Measurements from ENCODE around the gene ST6GALNAC5. TPM values are rescaled to one million over a fixed set of nuclear protein-coding genes. Genes with fewer than 3 reads are reported as not detected.

The ST6GALNAC5 gene
- total RNA-seq, 1 experiment from 2014 or later: not detected

- Histone ChIP-seq H3K9me3 (replicated peaks) (no peaks in the 10 kb centered on the region), H3K4me1 (peaks cover 52% of the 10 kb centered on the region), H3K4me3 (no peak overlapping the region), H3K36me3 (no peaks in the 10 kb centered on the region), H3K27me3 (no peaks in the 10 kb centered on the region), H3K27ac (no peak overlapping the region)
- DNase-seq: no peak
Observed at GRCh38 chr1:76938304-76938703, 71.0 kb downstream of the ST6GALNAC5 start.

- DNase-seq: peak; percentile 54 to 72
- Histone ChIP-seq H3K36me3 (no peaks in the 10 kb centered on the region), H3K4me3 (0 out of 2 replicates have a peak overlapping the region, but pooled peaks have one; percentile 9), H3K27me3 (no peaks in the 10 kb centered on the region), H3K9me3 (replicated peaks) (no peaks in the 10 kb centered on the region), H3K4me1 (peaks cover 52% of the 10 kb centered on the region), H3K27ac (peak overlapping the region; percentile 81)
Observed at GRCh38 chr1:76939050-76939816, 72.0 kb downstream of the ST6GALNAC5 start.

GRCh38 chr1:76939817-76940216 lies 72.5 kb downstream of the ST6GALNAC5 start:
- Histone ChIP-seq H3K4me3 (no peak overlapping the region), H3K36me3 (no peaks in the 10 kb centered on the region), H3K27ac (peak overlapping the region; percentile 81)

GRCh38 chr1:76940571-76941335 lies 73.5 kb downstream of the ST6GALNAC5 start:
- no peaks in the 10 kb centered on the region for H3K36me3 ChIP-seq
- H3K9me3 ChIP-seq (replicated peaks): no peaks in the 10 kb centered on the region
- H3K27ac ChIP-seq: peak overlapping the region; percentile 81
- peak; percentile 76 to 85 for DNase-seq
- H3K4me3 ChIP-seq: no peak overlapping the region
- H3K4me1 ChIP-seq: peaks cover 66% of the 10 kb centered on the region
- H3K27me3 ChIP-seq: no peaks in the 10 kb centered on the region

More at GRCh38 chr1:76939817-76940216, 72.5 kb downstream of the ST6GALNAC5 start:
- H3K9me3 ChIP-seq (replicated peaks): no peaks in the 10 kb centered on the region
- no peaks in the 10 kb centered on the region for H3K27me3 ChIP-seq
- H3K4me1 ChIP-seq: peaks cover 57% of the 10 kb centered on the region
- DNase-seq: no peak

- peak; percentile 16 to 43 for DNase-seq
Observed at GRCh38 chr1:76942549-76942948, 75.3 kb downstream of the ST6GALNAC5 start.

GRCh38 chr1:76944942-76945341 lies 77.7 kb downstream of the ST6GALNAC5 start:
- no peaks in the 10 kb centered on the region for H3K36me3 ChIP-seq
- no peaks in the 10 kb centered on the region for H3K9me3 ChIP-seq (replicated peaks)
- H3K4me3 ChIP-seq: no peak overlapping the region
- H3K27me3 ChIP-seq: no peaks in the 10 kb centered on the region
- peak overlapping the region; percentile 36 for H3K27ac ChIP-seq
- H3K4me1 ChIP-seq: peaks cover 48% of the 10 kb centered on the region
- DNase-seq: peak; percentile 32 to 62

More at GRCh38 chr1:76942549-76942948, 75.3 kb downstream of the ST6GALNAC5 start:
- peaks cover 67% of the 10 kb centered on the region for H3K4me1 ChIP-seq
- H3K9me3 ChIP-seq (replicated peaks): no peaks in the 10 kb centered on the region
- H3K4me3 ChIP-seq: no peak overlapping the region
- H3K27ac ChIP-seq: peak overlapping the region; percentile 51
- no peaks in the 10 kb centered on the region for H3K36me3 ChIP-seq
- no peaks in the 10 kb centered on the region for H3K27me3 ChIP-seq

- H3K27ac ChIP-seq: no peak overlapping the region
- no peak overlapping the region for H3K4me3 ChIP-seq
Observed at GRCh38 chr1:76948846-76949245, 81.6 kb downstream of the ST6GALNAC5 start.

GRCh38 chr1:76949503-76949902 lies 82.2 kb downstream of the ST6GALNAC5 start:
- Histone ChIP-seq H3K4me1 (peaks cover 13% of the 10 kb centered on the region), H3K36me3 (no peaks in the 10 kb centered on the region), H3K4me3 (no peak overlapping the region), H3K9me3 (replicated peaks) (no peaks in the 10 kb centered on the region), H3K27ac (no peak overlapping the region), H3K27me3 (no peaks in the 10 kb centered on the region)
- no peak for DNase-seq

More at GRCh38 chr1:76948846-76949245, 81.6 kb downstream of the ST6GALNAC5 start:
- no peak for DNase-seq
- Histone ChIP-seq H3K36me3 (no peaks in the 10 kb centered on the region), H3K4me1 (peaks cover 16% of the 10 kb centered on the region), H3K27me3 (no peaks in the 10 kb centered on the region), H3K9me3 (replicated peaks) (no peaks in the 10 kb centered on the region)

- Histone ChIP-seq H3K36me3 (no peaks in the 10 kb centered on the region), H3K4me3 (no peak overlapping the region), H3K4me1 (peaks cover 5% of the 10 kb centered on the region), H3K27ac (no peak overlapping the region), H3K27me3 (no peaks in the 10 kb centered on the region), H3K9me3 (replicated peaks) (no peaks in the 10 kb centered on the region)
- no peak for DNase-seq
Observed at GRCh38 chr1:76950306-76950705, 83.0 kb downstream of the ST6GALNAC5 start.

- no peak overlapping the region for H3K27ac ChIP-seq
- no peaks in the 10 kb centered on the region for H3K9me3 ChIP-seq (replicated peaks)
- H3K36me3 ChIP-seq: no peaks in the 10 kb centered on the region
- H3K27me3 ChIP-seq: no peaks in the 10 kb centered on the region
- no peak for DNase-seq
- H3K4me3 ChIP-seq: no peak overlapping the region
- no peaks in the 10 kb centered on the region for H3K4me1 ChIP-seq
Observed at GRCh38 chr1:76951153-76951552, 83.9 kb downstream of the ST6GALNAC5 start.

- Histone ChIP-seq H3K27ac (no peak overlapping the region), H3K27me3 (no peaks in the 10 kb centered on the region), H3K9me3 (replicated peaks) (no peaks in the 10 kb centered on the region), H3K4me1 (no peaks in the 10 kb centered on the region), H3K36me3 (no peaks in the 10 kb centered on the region), H3K4me3 (no peak overlapping the region)
- DNase-seq: no peak
Observed at GRCh38 chr1:76955652-76956051, 88.4 kb downstream of the ST6GALNAC5 start.

- no peaks in the 10 kb centered on the region for H3K9me3 ChIP-seq (replicated peaks)
- no peak overlapping the region for H3K27ac ChIP-seq
- no peaks in the 10 kb centered on the region for H3K36me3 ChIP-seq
- DNase-seq: no peak
- no peaks in the 10 kb centered on the region for H3K27me3 ChIP-seq
- H3K4me3 ChIP-seq: no peak overlapping the region
- H3K4me1 ChIP-seq: 0 out of 2 replicates have a peak, but pooled peaks cover 5% of the 10 kb centered on the region
Observed at GRCh38 chr1:76957961-76958360, 90.7 kb downstream of the ST6GALNAC5 start.

- Histone ChIP-seq H3K27me3 (no peaks in the 10 kb centered on the region), H3K27ac (no peak overlapping the region), H3K4me3 (no peak overlapping the region), H3K36me3 (no peaks in the 10 kb centered on the region), H3K4me1 (0 out of 2 replicates have a peak, but pooled peaks cover 5% of the 10 kb centered on the region), H3K9me3 (replicated peaks) (no peaks in the 10 kb centered on the region)
- DNase-seq: no peak
Observed at GRCh38 chr1:76958828-76959227, 91.5 kb downstream of the ST6GALNAC5 start.

- H3K4me1 ChIP-seq: 0 out of 2 replicates have a peak, but pooled peaks cover 5% of the 10 kb centered on the region
- no peak for DNase-seq
- H3K4me3 ChIP-seq: no peak overlapping the region
- no peaks in the 10 kb centered on the region for H3K27me3 ChIP-seq
- H3K36me3 ChIP-seq: no peaks in the 10 kb centered on the region
- no peaks in the 10 kb centered on the region for H3K9me3 ChIP-seq (replicated peaks)
- no peak overlapping the region for H3K27ac ChIP-seq
Observed at GRCh38 chr1:76959556-76959955, 92.3 kb downstream of the ST6GALNAC5 start.

Measured in SJCRH30 (cell line).